MM.1S (cell line): ENCODE measurements around the gene FAM227B.

ENCODE experiments used
- DNase-seq: peaks from one replicate; pipeline ENCODE4 v3.0.0-alpha.2; 2015
- H2AFZ ChIP-seq: fragments of 300-600 bp; sonication (generic); 2 replicates; pipeline ENCODE4 v1.6.0; 2016; ENCODE audit warnings: antibody characterized with exemption, low read length
- H3F3A ChIP-seq: fragments of 300-600 bp; sonication (generic); 2 replicates; pipeline ENCODE4 v1.6.1; 2016; ENCODE audit warnings: mild to moderate bottlenecking, antibody characterized with exemption, low read length, moderate library complexity, mixed read lengths; ENCODE audit not compliant: insufficient read depth
- H3K27ac ChIP-seq: fragments of 300-600 bp; sonication (generic); 2 replicates; pipeline ENCODE4 v1.5.1; 2016; ENCODE audit warnings: mild to moderate bottlenecking, low read length
- H3K27me3 ChIP-seq: fragments of 300-600 bp; sonication (generic); replicated peaks from 2 replicates; pipeline ENCODE4 v1.6.0; 2016; ENCODE audit warnings: low read length; ENCODE audit not compliant: insufficient read depth
- H3K36me3 ChIP-seq: fragments of 300-600 bp; sonication (generic); replicated peaks from 2 replicates; pipeline ENCODE4 v1.6.1; 2016; ENCODE audit warnings: mild to moderate bottlenecking, low read length, mixed read lengths; ENCODE audit not compliant: insufficient read depth
- H3K4me1 ChIP-seq: fragments of 300-600 bp; sonication (generic); 2 replicates; pipeline ENCODE4 v1.6.1; 2016; ENCODE audit warnings: low read length, mixed read lengths
- H3K4me2 ChIP-seq: fragments of 300-600 bp; sonication (generic); 2 replicates; pipeline ENCODE4 v1.6.0; 2016; ENCODE audit warnings: low read depth, low read length
- H3K4me3 ChIP-seq: fragments of 300-600 bp; sonication (generic); 2 replicates; pipeline ENCODE4 v1.5.1; 2016; ENCODE audit warnings: low read length, mixed read lengths
- H3K79me2 ChIP-seq: fragments of 300-600 bp; sonication (generic); 2 replicates; pipeline ENCODE4 v1.6.1; 2016; ENCODE audit warnings: mixed run types, low read length, mixed read lengths
- H3K9ac ChIP-seq: fragments of 300-600 bp; sonication (generic); 2 replicates; pipeline ENCODE4 v1.6.1; 2016; ENCODE audit warnings: low read length, mixed read lengths
- H3K9me2 ChIP-seq: fragments of 300-600 bp; sonication (generic); replicated peaks from 2 replicates; pipeline ENCODE4 v1.6.1; 2016; ENCODE audit warnings: mild to moderate bottlenecking, low read length, mixed read lengths; ENCODE audit not compliant: insufficient read depth
- H3K9me3 ChIP-seq: fragments of 300-600 bp; sonication (generic); replicated peaks from 2 replicates; pipeline ENCODE4 v1.6.1; 2016; ENCODE audit warnings: mild to moderate bottlenecking, low read length, mixed read lengths; ENCODE audit not compliant: insufficient read depth
- H4K20me1 ChIP-seq: fragments of 300-600 bp; sonication (generic); 2 replicates; pipeline ENCODE4 v1.6.1; 2016; ENCODE audit warnings: mild to moderate bottlenecking, low read length, moderate library complexity, mixed read lengths; ENCODE audit not compliant: insufficient read depth
- EZH2 ChIP-seq: fragments of 300-600 bp; sonication (generic); optimal IDR thresholded peaks from 2 replicates; pipeline ENCODE3; 2017; ENCODE audit warnings: low read depth, mild to moderate bottlenecking, antibody characterized with exemption, low read length, mixed read lengths
- EZH2phosphoT487 ChIP-seq: fragments of 300-600 bp; sonication (generic); IDR thresholded peaks from 2 replicates; pipeline ENCODE4 v1.6.1; 2018; ENCODE audit warnings: antibody characterized with exemption, low read length
- TF ChIP-seq, protein P1 (sequence below): fragments of 300-600 bp; sonication (generic); IDR thresholded peaks from 2 replicates; pipeline ENCODE4 v1.5.1; 2016; ENCODE audit warnings: antibody characterized with exemption, low read length, mixed read lengths

FAM227B gene

DNA sequence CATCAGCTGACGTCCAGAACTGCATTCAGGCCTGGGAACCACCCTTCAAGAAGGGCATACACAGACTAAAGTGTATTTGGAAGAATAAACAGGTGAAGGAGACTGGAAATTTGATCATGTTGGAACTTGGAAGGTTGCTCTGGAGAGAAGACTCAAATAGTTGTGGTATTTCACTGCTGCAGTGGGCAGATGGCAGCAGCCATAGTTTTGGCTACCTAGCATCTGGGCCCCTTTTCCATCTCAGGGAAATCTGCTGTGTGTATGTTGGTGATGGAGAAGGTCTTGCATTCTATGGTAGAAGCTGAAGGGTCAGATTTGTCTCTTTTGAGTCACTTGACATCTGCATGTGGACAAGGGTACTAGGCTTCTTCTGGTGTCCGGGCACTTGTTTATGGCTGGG, 311.9 kb downstream of the FAM227B start:
- no peak overlapping the region for H3K27ac ChIP-seq
- no peaks in the 10 kb centered on the region for H3K27me3 ChIP-seq
- no peaks in the 10 kb centered on the region; the same call in 1 of the 2 replicates for H3K79me2 ChIP-seq
- no peaks in the 10 kb centered on the region for H3K36me3 ChIP-seq
- no peak overlapping the region for H3K4me2 ChIP-seq
- H3F3A ChIP-seq: no peaks in the 10 kb centered on the region; the same call in 1 of the 2 replicates
- no peaks in the 10 kb centered on the region for H3K9me2 ChIP-seq
- no peak for TF ChIP-seq EZH2
- no peak for TF ChIP-seq EZH2phosphoT487
- TF ChIP-seq, protein P1, sequence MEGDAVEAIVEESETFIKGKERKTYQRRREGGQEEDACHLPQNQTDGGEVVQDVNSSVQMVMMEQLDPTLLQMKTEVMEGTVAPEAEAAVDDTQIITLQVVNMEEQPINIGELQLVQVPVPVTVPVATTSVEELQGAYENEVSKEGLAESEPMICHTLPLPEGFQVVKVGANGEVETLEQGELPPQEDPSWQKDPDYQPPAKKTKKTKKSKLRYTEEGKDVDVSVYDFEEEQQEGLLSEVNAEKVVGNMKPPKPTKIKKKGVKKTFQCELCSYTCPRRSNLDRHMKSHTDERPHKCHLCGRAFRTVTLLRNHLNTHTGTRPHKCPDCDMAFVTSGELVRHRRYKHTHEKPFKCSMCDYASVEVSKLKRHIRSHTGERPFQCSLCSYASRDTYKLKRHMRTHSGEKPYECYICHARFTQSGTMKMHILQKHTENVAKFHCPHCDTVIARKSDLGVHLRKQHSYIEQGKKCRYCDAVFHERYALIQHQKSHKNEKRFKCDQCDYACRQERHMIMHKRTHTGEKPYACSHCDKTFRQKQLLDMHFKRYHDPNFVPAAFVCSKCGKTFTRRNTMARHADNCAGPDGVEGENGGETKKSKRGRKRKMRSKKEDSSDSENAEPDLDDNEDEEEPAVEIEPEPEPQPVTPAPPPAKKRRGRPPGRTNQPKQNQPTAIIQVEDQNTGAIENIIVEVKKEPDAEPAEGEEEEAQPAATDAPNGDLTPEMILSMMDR: no peak
- DNase-seq: no peak
- no peaks in the 10 kb centered on the region for H3K9me3 ChIP-seq
- H4K20me1 ChIP-seq: no peaks in the 10 kb centered on the region
- peaks cover 31% of the 10 kb centered on the region for H3K4me1 ChIP-seq
- no peak overlapping the region for H2AFZ ChIP-seq
- H3K4me3 ChIP-seq: no peak overlapping the region
- no peak overlapping the region for H3K9ac ChIP-seq

DNA sequence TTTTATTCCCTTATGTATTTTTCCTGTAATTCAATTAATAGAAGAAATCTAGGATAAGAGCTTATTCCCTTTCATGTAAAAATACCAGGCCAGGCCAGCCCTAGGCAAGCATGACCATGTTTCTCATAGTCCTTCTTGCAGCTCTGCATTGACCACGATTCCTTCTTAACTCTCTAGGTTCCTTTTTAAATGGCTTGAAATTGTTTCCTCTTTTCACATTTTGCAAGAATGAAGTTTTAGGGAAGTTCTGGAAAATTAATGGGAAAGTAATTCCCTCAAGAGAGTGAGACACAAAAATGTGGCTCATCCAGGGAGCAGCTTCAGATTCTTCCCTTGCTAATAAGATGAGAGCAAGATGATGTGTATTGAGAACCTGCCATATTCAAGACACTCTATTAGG, 314.1 kb downstream of the FAM227B start:
- Histone ChIP-seq H2AFZ (no peak overlapping the region), H3K4me1 (peaks cover 37% of the 10 kb centered on the region), H3K9me2 (no peaks in the 10 kb centered on the region), H3K4me3 (no peak overlapping the region), H3K27ac (0 out of 2 replicates have a peak overlapping the region, but pooled peaks have one; percentile 47), H3F3A (no peaks in the 10 kb centered on the region; the same call in 1 of the 2 replicates), H3K27me3 (no peaks in the 10 kb centered on the region), H3K36me3 (no peaks in the 10 kb centered on the region), H3K79me2 (no peaks in the 10 kb centered on the region), H3K9ac (no peak overlapping the region), H4K20me1 (no peaks in the 10 kb centered on the region), H3K4me2 (peak overlapping the region; percentile 56; the same call in 1 of the 2 replicates), H3K9me3 (no peaks in the 10 kb centered on the region)
- TF ChIP-seq EZH2: no peak
- no peak for TF ChIP-seq EZH2phosphoT487
- TF ChIP-seq, protein P1: no peak
- no peak for DNase-seq

DNA sequence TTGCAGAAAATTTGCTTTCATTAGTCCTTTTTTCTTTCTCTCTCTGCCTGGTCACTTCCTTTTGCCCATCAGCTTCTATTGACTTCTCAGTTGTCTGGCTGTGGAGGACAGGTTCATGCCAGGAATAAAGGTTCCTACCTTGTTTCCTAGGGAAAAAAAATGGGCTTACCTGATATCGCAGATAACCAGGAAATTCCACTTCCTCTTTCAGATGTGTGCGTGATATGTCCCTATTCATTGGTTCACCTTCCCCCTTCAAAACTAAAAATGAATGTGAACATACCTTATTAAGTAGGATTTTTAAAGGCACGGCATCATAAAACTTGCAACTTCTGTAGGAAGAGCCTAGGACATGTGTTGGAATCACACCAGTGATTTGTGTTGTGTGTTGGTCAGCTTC, 317.6 kb downstream of the FAM227B start:
- H3K9me2 ChIP-seq: no peaks in the 10 kb centered on the region

More for the DNA sequence above, 317.6 kb downstream of the FAM227B start:
- H3F3A ChIP-seq: no peaks in the 10 kb centered on the region; the same call in 1 of the 2 replicates
- H3K27ac ChIP-seq: no peak overlapping the region
- H3K4me3 ChIP-seq: no peak overlapping the region
- peaks cover 37% of the 10 kb centered on the region for H3K4me1 ChIP-seq
- H3K9ac ChIP-seq: no peak overlapping the region
- no peak for DNase-seq
- peaks cover 29% of the 10 kb centered on the region for H3K79me2 ChIP-seq
- no peaks in the 10 kb centered on the region for H3K36me3 ChIP-seq
- TF ChIP-seq, protein P1: no peak
- TF ChIP-seq EZH2phosphoT487: no peak
- no peak for TF ChIP-seq EZH2
- H2AFZ ChIP-seq: no peak overlapping the region
- H3K9me3 ChIP-seq: no peaks in the 10 kb centered on the region
- no peak overlapping the region for H3K4me2 ChIP-seq
- no peaks in the 10 kb centered on the region for H3K27me3 ChIP-seq
- H4K20me1 ChIP-seq: no peaks in the 10 kb centered on the region
